GM23248 (cell line): Measurements from ENCODE around the gene PRMT5.

ENCODE experiments used
- EZH2 ChIP-seq: fragments of 200-600 bp; sonication (generic); IDR thresholded peaks from 2 replicates; pipeline ENCODE4 v1.6.1; 2018; ENCODE audit warnings: antibody characterized with exemption, mild to moderate bottlenecking; ENCODE audit not compliant: insufficient read depth, poor library complexity, severe bottlenecking
- EZH2phosphoT487 ChIP-seq: fragments of 200-600 bp; sonication (generic); IDR thresholded peaks from 2 replicates; pipeline ENCODE4 v1.6.1; 2018; ENCODE audit warnings: antibody characterized with exemption, moderate library complexity, mild to moderate bottlenecking, low read depth; ENCODE audit not compliant: insufficient read depth

- no peak for TF ChIP-seq EZH2
- TF ChIP-seq EZH2phosphoT487: no peak
Measured at GRCh38 chr14:22976620-22977433, 47.7 kb upstream of the PRMT5 start.
